HepG2 (cell line): ENCODE data around the gene EFNB1. TPM values are rescaled to one million over a fixed set of nuclear protein-coding genes. Genes with fewer than 3 reads are reported as not detected.

Source experiments
- ATAC-seq: fragments of 200-7000 bp; cut with Tn5 transposase; 3 replicates; pipeline ENCODE4 v1.9.1; 2020; ENCODE audit warnings: mild to moderate bottlenecking, moderate library complexity
- BruUV-seq: library from RNA; stranded (reverse); fragments of 400-500 nt; replicated peaks from 2 replicates; lab custom pipeline; 2021; lab: Mats Ljungman, UMichigan
- CTCF ChIA-PET: fragments of 300-600 bp; formaldehyde crosslinking; extraction: SDS; loops from one replicate; lab custom pipeline; 2021; ENCODE audit warnings: low total read pairs, inconsistent platforms, low intra/inter-chr PET ratio; lab: Yijun Ruan, JAX
- POLR2A ChIA-PET: fragments of 350-600 bp; sonication (Branson Sonifier 250); formaldehyde crosslinking; loops from one replicate; lab custom pipeline; 2020; ENCODE audit warnings: antibody characterized with exemption, inconsistent platforms; lab: Yijun Ruan, JAX
- DNase-seq: peaks from one replicate; pipeline ENCODE4 v3.0.0-alpha.2; 2015; ENCODE audit warnings: low spot score
- FAIRE-seq: peaks from 3 replicates; lab custom pipeline; 2011; peaks lifted over from hg19 to GRCh38; lab: Jason Lieb, UNC
- H2AFZ ChIP-seq: one replicate; pipeline ENCODE4 v1.6.1; 2011; ENCODE audit warnings: low read length, inconsistent platforms
- H3K27ac ChIP-seq: fragments of 300-600 bp; 3 replicates; pipeline ENCODE4 v1.8.0; 2011; ENCODE audit warnings: mixed run types, mild to moderate bottlenecking, mixed read lengths, low read length, inconsistent platforms; ENCODE audit not compliant: insufficient read depth; ENCODE audit errors: extremely low read length
- H3K27me3 ChIP-seq, 2 experiments: fragments of 200-600 bp in 1 of 2; 2 replicates in 1 of 2; 3 replicates in 1 of 2; pipeline versions ENCODE4 v1.6.0 to v1.8.0; 2011; ENCODE audit warnings: low read length in 2 of 2, mild to moderate bottlenecking in 2 of 2, moderate library complexity in 2 of 2, inconsistent platforms in 1 of 2; ENCODE audit not compliant: insufficient read depth in 2 of 2, control insufficient read depth in 1 of 2
- H3K36me3 ChIP-seq, 2 experiments: fragments of 200-600 bp in 1 of 2; replicated peaks in 1 of 2; 2 replicates in 1 of 2; 3 replicates in 1 of 2; pipeline versions ENCODE4 v1.5.1 to v1.8.0; 2011; ENCODE audit warnings: low read length in 2 of 2, inconsistent platforms in 1 of 2; ENCODE audit not compliant: insufficient read depth in 2 of 2, control insufficient read depth in 1 of 2
- H3K4me1 ChIP-seq: 2 replicates; pipeline ENCODE4 v1.5.1; 2012; ENCODE audit warnings: low read length, inconsistent platforms; ENCODE audit not compliant: insufficient read depth
- H3K4me2 ChIP-seq: 2 replicates; pipeline ENCODE4 v1.6.0; 2011; ENCODE audit warnings: low read depth, low read length, inconsistent platforms
- H3K4me3 ChIP-seq, 3 experiments: fragments of 200-600 bp in 1 of 3; sonication (generic), shearing (Covaris generic) in 1 of 3; replicated peaks in 1 of 3; 2 replicates each; pipeline ENCODE4 v1.5.1; 2011 to 2016; ENCODE audit warnings: low read length in 3 of 3, inconsistent platforms in 2 of 3, low read depth in 2 of 3, mild to moderate bottlenecking in 2 of 3, control low read depth in 1 of 3, mixed read lengths in 1 of 3; ENCODE audit not compliant: insufficient read depth in 1 of 3
- H3K79me2 ChIP-seq: one replicate; pipeline ENCODE4 v1.6.1; 2011; ENCODE audit warnings: low read length, inconsistent platforms; ENCODE audit not compliant: insufficient read depth
- H3K9ac ChIP-seq: 2 replicates; pipeline ENCODE4 v1.6.0; 2011; ENCODE audit warnings: mild to moderate bottlenecking, low read depth, low read length, inconsistent platforms; ENCODE audit not compliant: insufficient read depth
- H3K9me3 ChIP-seq: 2 replicates; pipeline ENCODE4 v1.5.1; 2012; ENCODE audit warnings: mild to moderate bottlenecking, low read length
- H4K20me1 ChIP-seq: 2 replicates; pipeline ENCODE4 v1.6.0; 2011; ENCODE audit warnings: inconsistent platforms, mild to moderate bottlenecking, low read length, moderate library complexity; ENCODE audit not compliant: insufficient read depth
- CEBPZ ChIP-seq: IDR thresholded peaks from 2 replicates; pipeline ENCODE4 v1.6.1; 2012; ENCODE audit warnings: low read length, improper control_type of control experiment
- HCFC1 ChIP-seq: fragments of 150-350 bp; IDR thresholded peaks from 2 replicates; pipeline ENCODE4 v1.6.1; 2014; ENCODE audit warnings: low read depth, low read length
- HNF4A ChIP-seq: sonication (generic); formaldehyde crosslinking; IDR thresholded peaks from 2 replicates; pipeline ENCODE4 v1.4.0; 2020; ENCODE audit warnings: missing genetic modification reagents
- SP4 ChIP-seq: sonication (generic); formaldehyde crosslinking; IDR thresholded peaks from 2 replicates; pipeline ENCODE4 v1.8.1; 2023; ENCODE audit warnings: mild to moderate bottlenecking, missing genetic modification reagents
- WGBS: methylation state at CpG from one replicate; pipeline ENCODE4 v1.1.6; 2017; ENCODE audit warnings: low lambda C conversion rate; 5-methylcytosine and 5-hydroxymethylcytosine counted together
- in situ Hi-C: cut with HindIII; loops from 2 replicates; pipeline ENCODE4 v1.10.0; 2017; ENCODE audit warnings: low pct_unique_long_range_greater_than_20kb; ENCODE audit not compliant: extremely low pct_ligation_motif_present
- intact Hi-C: fragments of 100-400 bp; cut with micrococcal nuclease; formaldehyde crosslinking; loops from one replicate; pipeline ENCODE4 v1.10.0; 2022; ENCODE audit not compliant: unreplicated experiment
- polyA plus RNA-seq, 8 experiments: library from polyadenylated mRNA; depleted of rRNA in 3 of 8; stranded (reverse) in 7 of 8; unstranded in 1 of 8; fragments of >200 nt; fragmentation: Illumina TruSeq in 4 of 8; extraction: Trizol in 4 of 8; gene quantifications; 2 replicates each; pipeline versions ENCODE4 v1.2.1 to v1.2.3, GENCODE V29; 2011 to 2016; ENCODE audit warnings: low read depth in 4 of 8, missing spikeins in 1 of 8, mixed read lengths in 1 of 8; ENCODE audit not compliant: insufficient read depth in 1 of 8
- total RNA-seq, 5 experiments: library from RNA; depleted of rRNA; stranded (reverse); fragments of >200 nt; fragmentation: Illumina TruSeq; extraction: Trizol; gene quantifications; 2 replicates each; pipeline ENCODE4 v1.2.3, GENCODE V29; 2016; ENCODE audit warnings: low read depth in 1 of 5

EFNB1 gene
- total and polyA plus RNA-seq, 2 of the 13 experiments (the other 11 are each of a cell fraction or from before 2014, with no cell fraction given): 4.0 to 4.1 TPM

GRCh38 chrX:68841251-68842049, 12.6 kb downstream of the EFNB1 start:
- CTCF ChIA-PET: no interaction called here
- POLR2A ChIA-PET: no interaction called here
- H3K4me1 ChIP-seq: peaks cover 17% of the 10 kb centered on the region
- H2AFZ ChIP-seq: no peak overlapping the region
- DNase-seq (no peak), FAIRE-seq (no peak), ATAC-seq (no peak)
- in situ Hi-C loops: no loop called here
- no peaks in the 10 kb centered on the region for H3K27me3 ChIP-seq
- WGBS: 100% methylated on average over 1 of the region's 8 CpGs
- H3K9ac ChIP-seq: no peak overlapping the region
- no peaks in the 10 kb centered on the region for H3K9me3 ChIP-seq
- no peak overlapping the region for H3K4me3 ChIP-seq
- no TSS peak for BruUV-seq
- intact Hi-C loops: no loop called here
- peaks cover 0 to 1% of the 10 kb centered on the region in 2 experiments; a peak in 1 of 5 replicates for H3K36me3 ChIP-seq
- TF ChIP-seq CEBPZ: no peak
- 0 out of 2 replicates have a peak, but pooled peaks have one; percentile 11 for TF ChIP-seq HNF4A
- no peaks in the 10 kb centered on the region for H4K20me1 ChIP-seq
- H3K4me2 ChIP-seq: no peak overlapping the region
- H3K27ac ChIP-seq: no peak overlapping the region
- no peaks in the 10 kb centered on the region for H3K79me2 ChIP-seq

GRCh38 chrX:68842351-68842750, 13.5 kb downstream of the EFNB1 start:
- Histone ChIP-seq H3K36me3 (peaks cover 0 to 1% of the 10 kb centered on the region in 2 experiments; a peak in 1 of 5 replicates), H3K27ac (no peak overlapping the region), H3K27me3 (no peaks in the 10 kb centered on the region), H2AFZ (no peak overlapping the region), H3K9me3 (no peaks in the 10 kb centered on the region), H3K4me2 (no peak overlapping the region), H4K20me1 (no peaks in the 10 kb centered on the region), H3K4me1 (peaks cover 17% of the 10 kb centered on the region), H3K4me3 (no peak overlapping the region), H3K9ac (no peak overlapping the region), H3K79me2 (no peaks in the 10 kb centered on the region)
- CTCF ChIA-PET: no interaction called here
- no TSS peak for BruUV-seq
- no peak for TF ChIP-seq SP4 (CRISPR knock-in tag)
- TF ChIP-seq HCFC1: no peak
- in situ Hi-C loops (no loop called here), intact Hi-C loops (no loop called here)
- DNase-seq: no peak
- no peak for ATAC-seq
- POLR2A ChIA-PET: no interaction called here
- WGBS: no CpG with 5 or more reads among the region's 2 CpGs
- FAIRE-seq: no peak
